ENCODE data around the gene CPXM2. TPM values are rescaled to one million over a fixed set of nuclear protein-coding genes. Genes with fewer than 3 reads are reported as not detected.

CPXM2 gene
- total RNA-seq, 8 experiments from 2014 or later, result 0.05 to 4.6 (median 0.38) TPM; not detected in 1

DNA sequence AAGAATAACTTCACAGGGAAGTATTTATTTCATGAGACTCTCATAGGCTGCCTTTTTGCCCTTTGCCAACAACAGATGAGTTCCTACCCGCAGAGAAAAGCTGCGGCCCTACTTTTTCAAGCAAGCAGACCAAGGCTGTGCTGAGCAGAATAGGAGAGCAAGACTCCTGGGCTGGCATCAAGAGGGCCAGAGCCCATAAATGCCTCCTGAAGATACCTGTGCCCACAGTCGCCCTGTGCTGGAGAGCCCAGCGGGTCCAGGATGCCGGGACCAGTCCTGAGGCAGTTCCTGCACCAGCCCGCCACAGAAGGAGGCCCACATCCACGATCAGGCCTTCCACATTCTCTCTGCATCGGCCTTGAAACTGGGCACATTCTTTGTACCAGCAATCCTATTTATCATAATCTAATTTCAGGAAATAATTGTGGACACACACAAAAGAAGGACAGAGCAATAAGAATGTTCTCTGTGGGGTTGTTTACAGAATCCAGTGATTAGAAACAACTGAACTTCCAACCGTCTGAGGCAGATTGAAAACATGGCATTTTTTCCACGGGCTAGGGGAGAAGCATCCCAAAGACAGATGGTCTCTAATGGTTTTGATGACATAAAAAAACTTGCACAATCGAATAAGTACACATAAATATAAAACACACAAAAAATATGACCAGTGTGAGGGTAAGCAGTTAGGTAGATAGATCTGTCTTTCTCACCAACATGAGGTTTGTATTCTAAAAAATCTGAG lies 95.6 kb downstream of the CPXM2 start:
- 24 to 90% (median 59%) methylated on average over 3 to 10 of the region's 11 CpGs; no CpG with 5 or more reads in 1 of the 10 experiments for WGBS, 10 experiments
- in situ Hi-C loops (cut with MboI; ENCODE audit: low pct_unique_long_range_greater_than_20kb in 2 of 9, low sequenced_read_pairs in 9 of 9, unreplicated experiment in 9 of 9), result no loop called here
- ATAC-seq (replicated peaks in 6 of 8), result no peak
- H3K27ac ChIP-seq, result no peak overlapping the region
- peaks cover 0 to 4% of the 10 kb centered on the region in 2 donors for H3K4me1 ChIP-seq (replicated peaks in 1 of 2)
- H3K4me3 ChIP-seq, result no peak overlapping the region

DNA sequence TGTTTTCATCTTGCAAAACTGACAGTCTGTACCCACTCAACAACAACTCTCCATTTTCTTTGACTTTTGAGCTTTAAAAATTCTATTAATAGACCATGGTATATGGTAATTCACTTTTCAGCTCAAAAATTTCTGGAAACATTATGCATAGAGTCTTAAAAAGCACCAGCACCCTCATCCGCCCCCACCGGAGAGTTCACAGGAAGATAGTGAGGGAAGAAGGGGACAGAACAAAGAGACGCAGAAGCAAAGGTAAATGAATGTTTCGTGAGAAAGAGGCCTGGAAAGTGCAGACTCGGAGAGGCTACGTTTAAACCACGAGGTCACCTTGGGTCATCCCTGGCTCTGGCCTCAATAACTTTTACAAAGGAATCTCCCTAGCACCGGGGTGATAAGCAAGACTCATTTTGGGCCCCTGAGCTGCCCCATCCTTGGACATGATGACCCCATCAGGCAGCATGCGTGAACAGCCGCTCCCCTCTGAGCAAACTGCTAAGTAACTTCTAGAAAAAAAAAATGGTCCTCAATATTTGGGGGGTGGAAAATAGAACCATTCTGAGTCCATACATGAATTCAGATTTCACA lies 96.3 kb downstream of the CPXM2 start:
- peaks cover 0 to 2% of the 10 kb centered on the region in 2 donors for H3K4me1 ChIP-seq (replicated peaks in 1 of 2)
- in situ Hi-C loops (cut with MboI; ENCODE audit: low pct_unique_long_range_greater_than_20kb in 2 of 9, low sequenced_read_pairs in 9 of 9, unreplicated experiment in 9 of 9), result no loop called here
- 39 to 97% (median 81%) methylated on average over 2 to 8 of the region's 10 CpGs; no CpG with 5 or more reads in 1 of the 10 experiments for WGBS, 10 experiments
- H3K27ac ChIP-seq, result no peak overlapping the region
- no peak overlapping the region for H3K4me3 ChIP-seq
- ATAC-seq (replicated peaks in 6 of 8), result no peak

DNA sequence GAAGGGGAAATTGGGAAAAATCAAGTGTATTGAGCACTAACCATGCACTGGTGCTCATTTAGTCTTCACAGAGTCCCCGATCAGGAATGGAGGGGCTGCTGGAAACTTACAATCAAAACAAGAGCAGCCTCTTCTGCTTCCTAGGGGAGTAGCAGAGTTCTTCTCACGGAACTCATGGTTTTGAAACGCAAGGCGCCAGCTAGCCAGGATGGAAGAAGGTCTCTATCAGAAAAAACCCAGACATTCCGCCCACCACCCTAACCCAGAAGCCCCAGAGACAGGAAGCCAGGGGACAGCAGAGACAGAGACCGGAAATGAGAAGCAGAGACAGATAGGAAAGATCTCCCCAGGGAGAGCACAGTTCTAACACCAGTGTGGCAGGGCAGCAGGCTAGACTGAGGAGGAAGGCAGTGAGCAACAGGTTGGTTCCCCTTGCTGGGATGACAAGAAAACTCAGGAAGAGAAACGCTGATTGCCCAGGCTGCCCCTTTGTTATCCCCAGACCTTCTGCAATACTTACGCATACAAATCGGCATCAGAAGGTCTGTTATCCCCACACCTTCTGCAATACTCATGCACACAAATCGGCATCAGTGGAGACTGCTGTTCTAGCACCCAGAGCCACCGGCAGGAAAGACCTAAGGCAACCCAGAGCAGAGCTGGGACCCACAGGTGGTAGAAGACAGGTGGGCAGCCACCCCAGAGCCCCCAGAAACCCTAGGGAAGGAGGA lies 99.2 kb downstream of the CPXM2 start:
- WGBS, 10 experiments, result 55 to 100% (median 79%) methylated on average over 2 to 11 of the region's 11 CpGs; no CpG with 5 or more reads in 3 of the 10 experiments
- no peaks in the 10 kb centered on the region for H3K4me1 ChIP-seq (replicated peaks in 1 of 2)
- no peak for ATAC-seq (replicated peaks in 6 of 8)
- no peak overlapping the region for H3K4me3 ChIP-seq
- no peak overlapping the region for H3K27ac ChIP-seq
- in situ Hi-C loops (cut with MboI; ENCODE audit: low pct_unique_long_range_greater_than_20kb in 2 of 9, low sequenced_read_pairs in 9 of 9, unreplicated experiment in 9 of 9), result no loop called here

DNA sequence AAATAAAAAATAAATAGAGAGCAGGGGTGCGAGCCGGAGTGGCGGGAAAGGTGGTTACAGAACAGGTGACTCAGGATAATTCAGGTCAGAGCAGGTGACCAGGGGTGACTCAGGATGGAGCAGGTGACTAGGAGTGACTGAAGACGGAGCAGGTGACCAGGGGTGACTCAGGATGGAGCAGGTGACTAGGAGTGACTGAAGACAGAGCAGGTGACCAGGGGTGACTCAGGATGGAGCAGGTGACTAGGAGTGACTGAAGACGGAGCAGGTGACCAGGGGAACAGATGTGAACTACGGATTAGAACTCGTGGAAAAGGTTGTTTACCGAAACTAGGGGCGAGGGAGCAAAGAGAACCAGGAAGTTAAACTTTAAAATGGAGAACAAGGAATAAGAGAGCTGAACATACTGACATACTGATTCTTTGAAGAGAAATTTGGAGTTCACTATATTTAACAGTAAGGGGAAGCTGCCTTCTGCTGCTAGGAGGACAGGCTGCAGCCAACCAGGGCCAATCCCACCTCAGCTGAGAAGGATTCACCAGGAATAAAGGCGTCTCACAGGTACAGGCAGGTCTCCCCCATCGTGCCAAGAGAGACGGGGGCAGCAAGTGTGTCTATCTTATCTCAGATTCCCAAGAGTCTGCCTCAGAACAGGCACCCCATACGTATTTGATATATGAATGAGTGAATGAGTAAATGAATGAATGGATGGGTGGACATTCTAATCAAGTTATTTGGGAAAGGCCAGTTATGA lies 101.3 kb downstream of the CPXM2 start:
- ATAC-seq (replicated peaks in 6 of 8), result no peak
- no peak overlapping the region for H3K27ac ChIP-seq
- H3K4me3 ChIP-seq, result no peak overlapping the region
- H3K4me1 ChIP-seq (replicated peaks in 1 of 2), result no peaks in the 10 kb centered on the region
- 68 to 92% (median 82%) methylated on average over 2 to 11 of the region's 13 CpGs; no CpG with 5 or more reads in 1 of the 10 experiments for WGBS, 10 experiments
- in situ Hi-C loops (cut with MboI; ENCODE audit: low pct_unique_long_range_greater_than_20kb in 2 of 9, low sequenced_read_pairs in 9 of 9, unreplicated experiment in 9 of 9), result no loop called here

DNA sequence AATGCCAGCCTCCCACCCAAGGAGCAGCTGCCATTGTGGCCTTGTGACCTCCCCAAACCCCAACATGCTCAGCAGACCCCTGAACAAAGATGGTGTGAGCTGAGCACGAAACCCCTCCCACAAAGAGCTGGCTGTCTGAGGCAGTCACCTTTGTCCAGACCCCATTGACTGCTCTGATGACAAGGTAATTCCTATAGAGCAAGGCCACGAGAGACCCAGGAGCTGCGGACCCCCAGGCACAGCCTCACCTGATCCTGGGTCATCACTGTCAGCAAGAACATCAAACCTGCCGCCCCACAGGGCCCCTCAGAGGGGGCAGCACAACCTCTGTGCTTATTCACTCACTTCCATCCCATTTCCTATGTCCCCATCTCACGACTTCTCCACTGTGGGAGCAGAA lies 102.6 kb downstream of the CPXM2 start:
- in situ Hi-C loops (cut with MboI; ENCODE audit: low pct_unique_long_range_greater_than_20kb in 2 of 9, low sequenced_read_pairs in 9 of 9, unreplicated experiment in 9 of 9), result no loop called here
- Histone ChIP-seq H3K4me1 (replicated peaks in 1 of 2) (no peaks in the 10 kb centered on the region), H3K4me3 (no peak overlapping the region), H3K27ac (no peak overlapping the region)
- no peak for ATAC-seq (replicated peaks in 6 of 8)
- 20 to 100% (median 67%) methylated on average over 1 to 2 of the region's 5 CpGs; no CpG with 5 or more reads in 4 of the 10 experiments for WGBS, 10 experiments

DNA sequence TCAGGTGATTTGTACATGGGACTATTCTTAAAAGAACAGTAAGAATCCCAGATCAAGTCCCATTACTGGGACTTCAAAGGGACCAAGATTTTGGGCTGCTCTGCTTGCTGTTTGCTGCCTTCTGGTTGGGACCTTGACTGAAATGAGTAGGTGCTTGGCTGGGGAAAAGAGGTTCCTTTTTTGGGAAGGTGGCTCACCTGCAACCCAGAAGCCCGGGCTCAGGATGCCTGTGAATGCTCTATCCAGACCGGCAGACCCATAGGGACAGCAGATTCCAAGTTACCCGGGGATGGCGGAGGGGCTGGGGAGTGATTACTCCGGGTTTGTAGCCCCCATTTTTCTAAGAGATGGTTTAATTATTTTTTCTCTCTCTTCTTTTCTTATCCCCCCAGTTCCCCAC lies 104.0 kb downstream of the CPXM2 start:
- H3K4me1 ChIP-seq (replicated peaks in 1 of 2), result no peaks in the 10 kb centered on the region
- WGBS, 10 experiments, result 40 to 71% (median 50%) methylated on average over 1 to 2 of the region's 5 CpGs; no CpG with 5 or more reads in 5 of the 10 experiments
- H3K4me3 ChIP-seq, result no peak overlapping the region
- no peak overlapping the region for H3K27ac ChIP-seq
- ATAC-seq (replicated peaks in 6 of 8), result no peak
- in situ Hi-C loops (cut with MboI; ENCODE audit: low pct_unique_long_range_greater_than_20kb in 2 of 9, low sequenced_read_pairs in 9 of 9, unreplicated experiment in 9 of 9), result no loop called here

DNA sequence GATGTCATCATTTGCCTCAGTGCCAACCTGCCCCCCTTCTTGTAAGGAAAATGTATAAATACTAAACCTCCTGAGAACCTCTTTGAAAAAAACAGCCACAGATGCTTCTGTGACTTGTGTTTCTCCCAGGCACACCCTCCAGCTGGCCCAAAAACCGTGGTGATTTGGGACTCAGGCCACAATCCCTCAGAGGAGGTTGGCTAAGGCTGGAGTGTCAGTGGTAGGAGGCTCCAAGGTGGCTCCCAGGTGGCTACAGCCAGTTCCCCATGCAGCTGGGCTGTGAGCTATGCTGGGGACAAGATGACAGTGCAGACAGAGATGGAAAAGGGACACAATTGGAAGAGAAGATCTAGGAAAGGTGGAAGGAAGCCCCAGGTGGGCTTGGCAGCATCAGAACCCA lies 104.7 kb downstream of the CPXM2 start:
- no peak overlapping the region for H3K4me3 ChIP-seq
- in situ Hi-C loops (cut with MboI; ENCODE audit: low pct_unique_long_range_greater_than_20kb in 2 of 9, low sequenced_read_pairs in 9 of 9, unreplicated experiment in 9 of 9), result no loop called here
- WGBS, 10 experiments, result 0 to 50% (median 14%) methylated on average over 1 of the region's 1 CpG; no CpG with 5 or more reads in 5 of the 10 experiments
- no peak overlapping the region for H3K27ac ChIP-seq
- no peaks in the 10 kb centered on the region for H3K4me1 ChIP-seq (replicated peaks in 1 of 2)
- no peak for ATAC-seq (replicated peaks in 6 of 8)

DNA sequence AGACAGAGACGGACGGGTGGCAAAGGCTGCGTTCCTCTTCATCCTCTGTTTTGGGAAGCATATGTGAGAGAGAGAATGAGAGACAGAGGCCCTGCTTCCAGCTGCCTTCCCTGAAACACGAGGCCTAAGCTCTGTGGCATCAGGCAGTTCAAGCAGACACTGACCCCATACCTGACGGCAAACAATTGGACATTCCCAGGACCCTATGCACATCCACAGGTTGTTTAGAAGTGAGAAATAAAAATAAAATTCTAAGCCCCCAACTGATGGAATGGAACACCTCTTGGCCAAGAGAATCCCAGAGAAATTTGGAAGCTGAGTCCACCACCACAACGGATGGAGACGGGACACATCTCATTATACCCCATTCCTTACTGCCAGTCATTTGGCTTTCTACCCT lies 105.3 kb downstream of the CPXM2 start:
- in situ Hi-C loops (cut with MboI; ENCODE audit: low pct_unique_long_range_greater_than_20kb in 2 of 9, low sequenced_read_pairs in 9 of 9, unreplicated experiment in 9 of 9), result no loop called here
- ATAC-seq (replicated peaks in 6 of 8), result no peak
- no peak overlapping the region for H3K27ac ChIP-seq
- no peak overlapping the region for H3K4me3 ChIP-seq
- WGBS, 10 experiments, result 80 to 100% (median 94%) methylated on average over 1 to 3 of the region's 7 CpGs; no CpG with 5 or more reads in 3 of the 10 experiments
- no peaks in the 10 kb centered on the region for H3K4me1 ChIP-seq (replicated peaks in 1 of 2)

DNA sequence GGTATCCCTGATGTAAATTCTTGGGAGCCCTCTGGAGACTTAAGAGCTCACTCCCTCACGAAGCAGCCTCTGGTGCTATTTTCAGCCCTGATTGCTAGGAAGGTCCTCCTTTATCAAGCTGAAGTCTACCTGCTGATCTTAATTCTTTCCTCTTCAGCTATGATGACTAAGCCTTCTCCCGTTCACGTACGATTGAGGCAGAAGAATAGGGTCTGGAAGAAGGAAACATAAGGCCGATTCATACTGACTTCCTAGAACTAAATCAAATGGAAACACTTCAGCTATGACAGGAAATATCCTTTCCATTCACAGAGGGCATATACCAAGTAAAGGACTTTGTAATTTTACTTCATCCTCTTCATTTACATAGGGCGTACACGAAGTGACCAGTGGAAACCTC lies 107.0 kb downstream of the CPXM2 start:
- ATAC-seq (replicated peaks in 6 of 8), result no peak
- H3K27ac ChIP-seq, result no peak overlapping the region
- H3K4me1 ChIP-seq (replicated peaks in 1 of 2), result no peaks in the 10 kb centered on the region
- in situ Hi-C loops (cut with MboI; ENCODE audit: low pct_unique_long_range_greater_than_20kb in 2 of 9, low sequenced_read_pairs in 9 of 9, unreplicated experiment in 9 of 9), result no loop called here
- WGBS, 10 experiments, result 55 to 91% (median 84%) methylated on average over 2 to 7 of the region's 7 CpGs; no CpG with 5 or more reads in 1 of the 10 experiments
- no peak overlapping the region for H3K4me3 ChIP-seq

DNA sequence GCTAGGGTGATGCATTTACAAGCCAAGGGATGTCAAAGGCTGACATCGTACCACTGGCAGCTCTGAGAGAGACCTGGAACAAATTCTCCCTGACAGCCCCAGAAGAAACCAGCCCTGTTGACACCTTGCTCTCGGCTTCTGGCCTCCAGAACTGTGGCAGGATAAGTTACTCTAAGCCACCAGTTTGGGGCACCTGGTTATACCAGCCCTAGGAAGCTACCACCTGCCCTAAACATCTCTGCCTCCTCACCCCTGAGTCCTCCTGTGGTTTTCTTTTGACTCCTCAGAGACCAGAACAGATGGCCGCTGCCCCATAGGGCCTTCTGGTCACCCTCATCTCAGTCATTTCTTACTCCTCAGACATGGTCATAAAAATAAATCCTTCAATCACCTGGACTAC lies 107.4 kb downstream of the CPXM2 start:
- WGBS, 10 experiments, result 60 to 78% (median 60%) methylated on average over 1 to 3 of the region's 3 CpGs; no CpG with 5 or more reads in 7 of the 10 experiments
- no peak for ATAC-seq (replicated peaks in 6 of 8)
- Histone ChIP-seq H3K4me1 (replicated peaks in 1 of 2) (no peaks in the 10 kb centered on the region), H3K4me3 (no peak overlapping the region), H3K27ac (no peak overlapping the region)
- in situ Hi-C loops (cut with MboI; ENCODE audit: low pct_unique_long_range_greater_than_20kb in 2 of 9, low sequenced_read_pairs in 9 of 9, unreplicated experiment in 9 of 9), result no loop called here

DNA sequence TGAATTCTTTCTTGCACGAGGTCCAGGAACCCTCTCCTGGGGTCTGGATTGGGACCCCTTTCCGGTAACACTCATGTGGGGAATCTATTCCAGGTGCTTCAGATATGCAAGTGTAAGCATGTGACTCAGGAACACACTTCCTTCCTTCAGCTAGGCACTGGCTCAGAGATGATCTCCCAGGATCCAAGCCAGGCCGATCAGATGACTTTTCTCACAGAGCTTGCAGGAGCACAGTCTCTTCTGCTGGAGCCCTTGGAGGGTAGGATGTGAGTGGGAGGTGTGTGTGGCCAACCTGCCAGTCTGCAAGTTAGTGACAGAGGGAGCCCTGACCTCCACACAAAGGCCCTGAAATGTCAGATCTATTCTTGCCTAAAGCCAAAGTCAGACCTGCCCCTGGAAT lies 108.3 kb downstream of the CPXM2 start:
- Histone ChIP-seq H3K27ac (no peak overlapping the region), H3K4me3 (no peak overlapping the region), H3K4me1 (replicated peaks in 1 of 2) (no peaks in the 10 kb centered on the region)
- no peak for ATAC-seq (replicated peaks in 6 of 8)
- in situ Hi-C loops (cut with MboI; ENCODE audit: low pct_unique_long_range_greater_than_20kb in 2 of 9, low sequenced_read_pairs in 9 of 9, unreplicated experiment in 9 of 9), result no loop called here
- WGBS, 10 experiments, result 33 to 100% (median 74%) methylated on average over 1 to 3 of the region's 3 CpGs; no CpG with 5 or more reads in 4 of the 10 experiments

DNA sequence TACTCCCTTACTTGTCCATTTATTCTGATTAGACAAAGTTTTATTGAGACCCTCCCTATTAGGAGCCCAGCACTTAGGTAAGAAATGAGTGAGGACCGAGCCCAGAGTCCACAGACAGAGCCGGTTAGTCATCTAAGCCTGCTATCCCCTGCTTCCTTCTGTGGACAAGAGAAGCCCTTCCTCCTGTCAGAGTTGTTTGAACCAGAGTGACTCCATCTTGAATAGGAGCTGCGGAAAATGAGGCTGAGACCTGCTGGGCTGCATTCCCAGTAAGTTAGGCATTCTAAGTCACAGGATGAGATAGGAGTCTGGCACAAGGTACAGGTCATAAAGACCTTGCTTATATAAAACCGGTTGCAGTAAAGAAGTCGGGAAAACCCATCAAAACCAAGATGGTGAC lies 109.1 kb downstream of the CPXM2 start:
- in situ Hi-C loops (cut with MboI; ENCODE audit: low pct_unique_long_range_greater_than_20kb in 2 of 9, low sequenced_read_pairs in 9 of 9, unreplicated experiment in 9 of 9), result no loop called here
- H3K27ac ChIP-seq, result no peak overlapping the region
- H3K4me1 ChIP-seq (replicated peaks in 1 of 2), result no peaks in the 10 kb centered on the region
- H3K4me3 ChIP-seq, result no peak overlapping the region
- WGBS, 10 experiments, result 18 to 100% (median 86%) methylated on average over 2 to 4 of the region's 5 CpGs; no CpG with 5 or more reads in 3 of the 10 experiments
- ATAC-seq (replicated peaks in 6 of 8), result no peak

Data from motor neuron (in vitro differentiated cells).